Erythroblast (primary cell): Measurements from ENCODE around the gene THOC6.
A peak's percentile ranks its signal among the peaks of the same experiment; 100 is the strongest.

Experiments
- GATA1 ChIP-seq: IDR thresholded peaks from 2 replicates; pipeline ENCODE4 v1.6.1; 2011; ENCODE audit warnings: low read depth, mild to moderate bottlenecking, control low read depth, low read length, moderate library complexity
- POLR2A ChIP-seq: IDR thresholded peaks from 2 replicates; pipeline ENCODE4 v1.6.1; 2011; ENCODE audit warnings: mild to moderate bottlenecking, low read length

GRCh38 chr16:3003582-3004270 lies 20.1 kb upstream of the THOC6 start:
- TF ChIP-seq POLR2A (peak; percentile 40), GATA1 (no peak)
